HG03103 (cell line): ENCODE results near the gene CCDC85C.

Experiments
- ATAC-seq: cut with Tn5 transposase; IDR thresholded peaks from one replicate; pipeline ENCODE4 v1.9.1; 2021; ENCODE audit warnings: low read depth; ENCODE audit not compliant: unreplicated experiment

The CCDC85C gene

GRCh38 chr14:99632410-99633035 is 28.5 kb upstream of the CCDC85C start:
- ATAC-seq, result no peak

GRCh38 chr14:99630202-99630601 is 26.2 kb upstream of the CCDC85C start:
- ATAC-seq, result no peak

DNA sequence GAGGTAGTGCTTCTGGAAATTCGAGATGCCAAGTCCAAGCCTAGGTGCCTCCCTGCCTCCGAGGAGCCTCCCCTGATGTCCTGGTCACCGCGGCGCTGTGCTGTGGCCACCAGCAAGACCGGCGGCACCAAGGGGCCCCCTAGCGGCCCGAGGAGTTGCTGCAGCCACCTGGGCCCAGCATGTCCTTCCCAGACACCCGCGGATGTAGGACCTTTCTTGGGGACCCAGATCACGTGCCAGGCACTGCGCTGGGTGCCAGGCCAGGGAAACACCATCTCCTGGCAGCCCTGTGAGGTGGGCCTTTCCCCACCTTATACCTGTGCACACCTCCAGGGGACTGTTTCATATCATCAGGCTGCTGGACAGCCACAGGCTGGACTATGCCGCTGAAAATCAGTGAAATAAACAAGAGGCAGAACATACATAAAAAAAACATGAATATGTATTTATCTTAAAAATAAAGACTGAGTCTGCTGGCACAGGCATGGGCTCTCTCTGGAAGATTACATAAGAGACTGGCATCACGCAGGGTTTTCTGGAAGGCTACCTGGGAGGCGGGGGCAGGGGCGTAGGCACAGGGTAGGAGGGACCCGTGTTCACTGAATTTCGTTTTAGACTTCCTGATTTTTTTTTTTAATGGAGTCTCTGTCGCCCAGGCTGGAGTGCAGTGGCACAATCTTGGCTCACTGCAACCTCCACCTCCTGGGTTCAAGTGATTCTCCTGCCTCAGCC is 25.0 kb upstream of the CCDC85C start:
- no peak for ATAC-seq

GRCh38 chr14:99627510-99628381 is 23.7 kb upstream of the CCDC85C start:
- ATAC-seq, result no peak

DNA sequence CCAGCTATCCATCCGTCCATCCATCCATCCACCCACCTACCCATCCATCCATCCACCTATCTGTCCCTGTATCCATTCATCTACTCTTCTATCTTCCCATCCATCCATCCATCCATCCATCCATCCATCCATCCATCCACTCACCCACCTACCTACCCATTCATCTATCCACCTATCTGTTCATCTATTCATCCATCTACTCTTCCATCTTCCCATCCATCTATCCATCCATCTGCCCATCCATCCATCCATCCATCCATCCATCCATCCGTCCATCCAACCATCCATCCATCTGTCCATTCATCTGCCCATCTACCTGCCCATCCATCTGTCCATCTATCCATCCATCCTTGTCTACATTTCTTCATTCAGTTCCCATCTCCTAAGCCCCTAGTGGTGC is 23.1 kb upstream of the CCDC85C start:
- ATAC-seq, result no peak

- ATAC-seq, result no peak
These were observed 22.1 kb upstream of the CCDC85C start for GRCh38 chr14:99626041-99626648.

DNA sequence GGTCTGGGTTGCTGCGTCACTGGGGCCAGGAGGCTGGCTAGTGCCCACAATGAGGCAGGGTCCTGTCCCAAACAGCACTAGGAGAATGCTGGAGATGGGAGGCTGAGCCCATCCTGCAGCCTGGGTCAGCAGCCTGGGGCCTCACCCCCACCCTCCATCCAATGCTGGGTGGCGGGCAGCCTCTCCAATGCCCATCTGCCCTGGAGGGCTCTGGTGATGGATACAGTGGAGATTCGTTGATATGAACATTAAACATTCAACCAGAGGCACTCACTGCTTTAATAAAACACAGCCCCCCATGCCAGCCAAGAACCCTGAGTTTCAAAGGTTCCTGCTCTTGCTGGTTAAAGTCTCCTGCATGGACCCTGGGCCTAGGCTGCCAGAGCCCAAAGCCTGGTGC is 21.5 kb upstream of the CCDC85C start:
- ATAC-seq, result no peak

GRCh38 chr14:99624971-99625370 is 21.0 kb upstream of the CCDC85C start:
- ATAC-seq, result no peak

GRCh38 chr14:99624024-99624423 is 20.0 kb upstream of the CCDC85C start:
- no peak for ATAC-seq

GRCh38 chr14:99621948-99622347 is 17.9 kb upstream of the CCDC85C start:
- no peak for ATAC-seq

DNA sequence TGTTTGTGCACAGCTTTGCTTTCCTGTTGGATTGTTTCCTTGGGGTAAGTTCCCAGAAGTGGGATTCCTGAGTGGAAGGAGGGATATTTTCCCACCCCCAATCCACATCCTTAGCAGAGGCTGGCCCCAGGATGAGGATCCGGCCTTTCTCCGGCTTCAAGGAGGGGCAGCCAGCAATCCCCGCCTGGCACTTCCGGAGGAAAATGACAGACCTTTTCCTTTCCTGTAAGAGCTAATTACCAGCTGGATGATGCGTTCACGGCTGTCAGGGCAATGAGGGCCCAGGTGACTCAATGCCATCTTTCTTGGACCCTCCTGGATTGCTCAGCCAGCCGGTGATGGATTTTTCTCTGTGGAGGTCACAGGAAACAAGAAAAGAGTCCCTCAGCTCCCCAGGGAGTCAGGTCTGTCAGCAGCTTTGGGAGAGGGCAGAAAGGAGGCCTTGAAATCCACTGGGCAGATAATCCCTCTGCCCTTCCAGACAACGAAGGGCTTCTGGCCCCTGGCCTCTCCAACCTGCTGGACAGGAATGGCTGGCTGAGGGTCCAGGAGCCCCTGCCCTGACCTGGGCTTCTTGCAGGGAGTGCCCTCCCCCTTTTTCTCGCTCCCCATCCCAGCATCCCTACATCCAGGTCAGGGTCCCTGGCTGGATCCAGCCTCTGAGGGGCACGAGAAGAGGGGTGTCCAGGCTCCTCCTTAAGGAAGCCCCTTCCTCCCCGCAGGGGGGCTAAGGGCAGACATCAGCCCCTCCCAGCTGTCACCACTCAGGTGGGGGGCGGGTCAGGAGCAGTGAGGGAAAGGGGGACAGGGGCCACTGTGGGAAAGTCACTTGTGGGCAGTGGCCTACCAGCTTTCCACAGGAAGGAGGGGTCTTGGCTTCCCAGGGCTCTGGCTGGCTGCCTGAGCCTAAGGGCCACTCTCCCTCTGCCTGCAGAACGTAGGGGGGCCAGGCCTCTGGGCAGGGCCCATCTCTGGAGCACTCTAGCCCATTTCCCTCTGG is 16.1 kb upstream of the CCDC85C start:
- no peak for ATAC-seq

DNA sequence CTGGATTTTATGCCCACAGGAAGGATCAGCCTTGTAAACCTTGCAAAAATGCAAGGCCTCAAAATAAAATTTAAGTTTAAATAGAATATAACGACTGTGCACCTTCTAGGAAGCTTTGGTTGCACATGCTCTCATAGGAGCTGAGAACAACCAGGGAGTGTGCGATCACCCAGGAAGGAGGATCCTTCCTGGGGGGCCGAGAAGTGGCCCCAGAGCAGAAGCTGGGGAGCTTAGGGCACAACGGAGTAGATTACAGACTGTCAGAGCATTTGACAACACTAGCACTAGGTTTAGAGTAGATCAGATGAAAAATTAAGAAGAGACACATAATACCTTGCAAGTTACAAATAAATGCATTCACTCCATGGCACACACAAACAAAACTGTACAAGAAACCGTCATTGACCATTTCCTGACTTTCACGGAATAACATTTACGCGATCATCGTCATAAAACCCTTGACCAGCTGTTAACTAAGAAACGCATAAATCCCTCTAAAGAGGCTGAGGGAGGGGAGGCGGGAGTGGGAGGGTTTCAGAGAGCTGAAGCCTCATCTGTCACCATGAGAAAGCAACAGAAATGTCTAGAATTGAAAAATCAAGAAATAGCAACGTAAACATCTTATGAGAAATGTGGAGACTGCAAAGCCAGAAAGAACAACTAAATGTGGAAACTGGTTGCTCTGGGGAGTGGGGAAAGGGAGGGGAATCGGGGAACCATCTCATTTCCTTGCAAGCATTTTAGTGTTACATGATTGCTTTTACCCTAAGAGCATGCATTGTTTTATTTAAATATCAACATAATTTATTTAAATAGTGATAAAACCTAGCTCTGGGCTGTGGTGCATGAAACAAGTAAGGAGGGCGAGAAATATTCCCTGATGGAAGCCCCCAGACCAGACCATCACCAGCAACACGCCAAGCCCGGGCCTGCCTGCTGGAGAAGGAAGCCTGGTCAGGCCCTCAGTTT is 13.1 kb upstream of the CCDC85C start:
- no peak for ATAC-seq

DNA sequence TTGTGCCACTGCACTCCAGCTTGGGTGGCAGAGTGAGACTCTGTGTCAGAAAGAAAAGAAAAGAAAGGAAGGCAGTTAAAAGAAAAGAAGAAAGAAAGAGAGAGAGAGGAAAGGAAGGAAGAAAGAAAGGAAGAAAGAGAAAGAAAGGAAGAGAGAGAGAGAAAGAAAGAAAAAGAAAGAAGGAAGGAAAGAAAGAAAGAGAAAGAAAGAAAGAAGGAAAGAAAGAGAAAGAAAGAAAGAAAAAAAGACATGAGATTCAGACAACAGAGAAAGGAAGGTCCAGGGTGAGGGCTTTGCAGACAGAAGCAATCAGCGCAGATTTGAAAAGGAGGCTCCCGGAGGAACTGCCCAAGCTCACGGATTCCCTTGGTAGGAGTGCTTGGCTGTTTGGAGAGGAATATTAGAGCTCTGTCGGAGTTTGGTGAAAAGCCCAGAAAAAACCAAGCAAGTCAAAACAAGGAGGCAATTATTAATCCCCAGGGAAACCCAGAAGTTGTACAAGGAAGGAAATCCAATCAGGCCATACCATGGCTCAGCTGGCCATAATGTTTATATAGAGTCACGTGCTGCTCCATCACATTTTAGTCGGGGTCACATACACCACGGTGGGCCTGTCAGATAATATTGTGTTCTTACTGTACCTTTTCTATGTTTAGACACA is 11.6 kb upstream of the CCDC85C start:
- ATAC-seq, result no peak

DNA sequence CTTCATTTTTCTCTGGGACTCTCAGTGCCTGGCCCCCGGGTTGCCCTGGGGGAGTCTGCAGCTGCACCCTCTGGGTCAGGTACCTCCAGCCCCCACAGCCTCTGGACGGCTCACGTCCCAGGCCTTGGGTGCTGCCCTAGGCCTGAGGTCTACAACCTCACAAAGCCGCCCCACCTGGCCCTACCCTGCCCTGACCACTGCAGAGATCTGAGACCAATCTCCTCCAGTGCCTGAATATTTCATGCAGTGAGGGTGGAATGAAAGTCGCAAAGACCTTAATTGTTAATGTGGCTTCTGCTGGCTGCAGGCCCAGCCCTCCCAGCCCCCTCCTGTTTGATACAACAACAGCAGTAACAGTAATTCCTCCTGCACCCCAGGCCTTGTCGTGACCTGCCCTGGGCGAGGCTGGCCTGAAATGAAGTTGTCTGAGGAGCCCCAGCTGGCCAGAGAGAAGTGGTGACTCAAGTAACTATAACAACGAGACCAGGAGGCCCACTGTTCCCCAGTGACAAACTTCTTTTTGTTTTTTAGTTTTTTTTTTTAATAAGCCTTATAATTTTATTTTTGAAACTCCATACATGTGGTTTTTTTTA is 8.8 kb upstream of the CCDC85C start:
- no peak for ATAC-seq

GRCh38 chr14:99612071-99612737 is 8.2 kb upstream of the CCDC85C start:
- ATAC-seq, result no peak

GRCh38 chr14:99611646-99612045 is 7.6 kb upstream of the CCDC85C start:
- ATAC-seq, result no peak
